CD4-positive, alpha-beta T cell (primary cell): Measurements from ENCODE around the gene MYDGF. TPM values are rescaled to one million over a fixed set of nuclear protein-coding genes. Genes with fewer than 3 reads are reported as not detected.

Experiments used
- ATAC-seq: fragments of 200-7000 bp; cut with Tn5 transposase; one replicate; pipeline ENCODE4 v1.10.0; 2022; ENCODE audit warnings: mild to moderate bottlenecking; ENCODE audit not compliant: poor library complexity
- CTCF ChIA-PET: fragments of 350-600 bp; sonication (Branson Sonifier 250); formaldehyde crosslinking; loops from one replicate; lab custom pipeline; 2021; ENCODE audit warnings: antibody characterized with exemption, inconsistent platforms; lab: Charles Lee
- POLR2A ChIA-PET: fragments of 350-600 bp; sonication (Branson Sonifier 250); formaldehyde crosslinking; loops from one replicate; lab custom pipeline; 2021; ENCODE audit warnings: antibody characterized with exemption, inconsistent platforms; lab: Charles Lee
- DNase-seq, 14 experiments: peaks; one replicate each; pipeline ENCODE4 v3.0.0-alpha.2; 2013 to 2020; ENCODE audit warnings: mixed read lengths in 2 of 14
- H3K27ac ChIP-seq, 2 donors: one replicate each; pipeline versions ENCODE4 v1.5.1 to v1.7.0; 2013; ENCODE audit warnings: low read length in 2 of 2, low read depth in 1 of 2, mild to moderate bottlenecking in 1 of 2
- H3K27me3 ChIP-seq, 2 experiments: 1 replicate in 1 of 2; 2 replicates in 1 of 2; pipeline versions ENCODE4 v1.6.1 to v1.7.0; 2013; ENCODE audit warnings: low read length in 2 of 2, control low read depth in 1 of 2, mild to moderate bottlenecking in 1 of 2, moderate library complexity in 1 of 2; ENCODE audit not compliant: insufficient read depth in 2 of 2, control insufficient read depth in 1 of 2
- H3K36me3 ChIP-seq: one replicate; pipeline ENCODE4 v1.6.1; 2013; ENCODE audit warnings: low read length, control low read depth; ENCODE audit not compliant: insufficient read depth
- H3K4me1 ChIP-seq: one replicate; pipeline ENCODE4 v1.6.1; 2013; ENCODE audit warnings: low read length, control low read depth; ENCODE audit not compliant: insufficient read depth
- H3K4me3 ChIP-seq: one replicate; pipeline ENCODE4 v1.5.1; 2013; ENCODE audit warnings: mild to moderate bottlenecking, low read length, moderate library complexity
- H3K9me3 ChIP-seq, 2 experiments: 1 replicate in 1 of 2; 2 replicates in 1 of 2; pipeline versions ENCODE4 v1.6.1 to v1.7.0; 2013; ENCODE audit warnings: low read length in 2 of 2, mild to moderate bottlenecking in 2 of 2, control low read depth in 1 of 2, moderate library complexity in 1 of 2; ENCODE audit not compliant: control insufficient read depth in 1 of 2, insufficient read depth in 1 of 2
- H3K27ac Mint-ChIP-seq: one replicate; pipeline ENCODE4 v1.8.0; 2020; ENCODE audit warnings: mixed read lengths
- H3K27me3 Mint-ChIP-seq: one replicate; pipeline ENCODE4 v1.8.0; 2021; ENCODE audit warnings: mixed read lengths
- H3K36me3 Mint-ChIP-seq: one replicate; pipeline ENCODE4 v1.8.0; 2021; ENCODE audit warnings: low read depth, mixed read lengths
- H3K4me1 Mint-ChIP-seq: one replicate; pipeline ENCODE4 v1.8.0; 2021; ENCODE audit warnings: low read depth, mixed read lengths
- H3K4me3 Mint-ChIP-seq: one replicate; pipeline ENCODE4 v1.8.0; 2020; ENCODE audit warnings: mild to moderate bottlenecking, mixed read lengths
- H3K9me3 Mint-ChIP-seq: one replicate; pipeline ENCODE4 v1.8.0; 2020; ENCODE audit warnings: mixed read lengths
- intact Hi-C, 2 experiments: fragments of 100-400 bp; cut with DNase I in 1 of 2; cut with micrococcal nuclease in 1 of 2; formaldehyde crosslinking; loops; one replicate each; pipeline versions ENCODE4 v1.15.1 to v1.9.0; 2023 to 2025; cut with DNase I, micrococcal nuclease
- total RNA-seq, 174 experiments: library from RNA in 2 of 174; stranded (reverse) in 2 of 174; gene quantifications; one replicate each; pipeline ENCODE4 v1.2.3 and lab custom pipeline; 2021 to 2026
- TF ChIP-seq, protein P1 (sequence below): fragments of 200-600 bp; IDR thresholded peaks from one replicate; pipeline ENCODE4 v1.8.0; 2022; ENCODE audit warnings: antibody characterized with exemption, mild to moderate bottlenecking

Gene MYDGF
- total RNA-seq, 2 experiments from 2014 or later, result 22.0 to 23.0 TPM

DNA sequence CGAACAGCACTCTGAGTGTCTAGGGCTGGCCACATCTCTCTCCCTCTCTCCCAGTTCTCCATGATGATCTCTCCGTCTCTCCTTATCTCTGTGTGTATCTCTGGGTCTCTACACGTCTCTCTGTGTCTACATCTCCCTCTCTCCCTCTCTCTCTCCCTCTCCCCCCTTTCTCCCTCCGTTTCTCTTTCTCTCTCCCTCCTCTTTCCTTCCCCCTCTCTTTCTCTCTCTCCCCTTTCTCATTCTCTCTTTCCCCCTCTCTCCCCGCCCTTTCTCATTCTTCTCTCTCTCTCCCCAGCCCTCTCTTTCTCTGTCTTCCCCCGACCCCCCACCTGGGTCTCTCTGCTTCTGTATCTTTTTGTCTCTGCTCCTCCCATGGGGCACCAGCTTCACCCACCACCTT is 52.1 kb downstream of the MYDGF start:
- intact Hi-C loops, result no loop called here
- DNase-seq (no peak), ATAC-seq (no peak)
- H3K4me3 Mint-ChIP-seq, result no peak overlapping the region
- H3K4me1 Mint-ChIP-seq, result no peaks in the 10 kb centered on the region
- CTCF ChIA-PET, result no interaction called here
- Histone ChIP-seq H3K27ac (no peak overlapping the region), H3K36me3 (no peaks in the 10 kb centered on the region), H3K9me3 (no peaks in the 10 kb centered on the region), H3K4me1 (no peaks in the 10 kb centered on the region), H3K4me3 (no peak overlapping the region), H3K27me3 (peaks cover 8 to 12% of the 10 kb centered on the region in 2 experiments)
- H3K9me3 Mint-ChIP-seq, result no peaks in the 10 kb centered on the region
- POLR2A ChIA-PET, result no interaction called here
- H3K27ac Mint-ChIP-seq, result no peak overlapping the region
- peaks cover 26% of the 10 kb centered on the region for H3K27me3 Mint-ChIP-seq
- TF ChIP-seq, protein P1, sequence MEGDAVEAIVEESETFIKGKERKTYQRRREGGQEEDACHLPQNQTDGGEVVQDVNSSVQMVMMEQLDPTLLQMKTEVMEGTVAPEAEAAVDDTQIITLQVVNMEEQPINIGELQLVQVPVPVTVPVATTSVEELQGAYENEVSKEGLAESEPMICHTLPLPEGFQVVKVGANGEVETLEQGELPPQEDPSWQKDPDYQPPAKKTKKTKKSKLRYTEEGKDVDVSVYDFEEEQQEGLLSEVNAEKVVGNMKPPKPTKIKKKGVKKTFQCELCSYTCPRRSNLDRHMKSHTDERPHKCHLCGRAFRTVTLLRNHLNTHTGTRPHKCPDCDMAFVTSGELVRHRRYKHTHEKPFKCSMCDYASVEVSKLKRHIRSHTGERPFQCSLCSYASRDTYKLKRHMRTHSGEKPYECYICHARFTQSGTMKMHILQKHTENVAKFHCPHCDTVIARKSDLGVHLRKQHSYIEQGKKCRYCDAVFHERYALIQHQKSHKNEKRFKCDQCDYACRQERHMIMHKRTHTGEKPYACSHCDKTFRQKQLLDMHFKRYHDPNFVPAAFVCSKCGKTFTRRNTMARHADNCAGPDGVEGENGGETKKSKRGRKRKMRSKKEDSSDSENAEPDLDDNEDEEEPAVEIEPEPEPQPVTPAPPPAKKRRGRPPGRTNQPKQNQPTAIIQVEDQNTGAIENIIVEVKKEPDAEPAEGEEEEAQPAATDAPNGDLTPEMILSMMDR, result no peak
- no peaks in the 10 kb centered on the region for H3K36me3 Mint-ChIP-seq

DNA sequence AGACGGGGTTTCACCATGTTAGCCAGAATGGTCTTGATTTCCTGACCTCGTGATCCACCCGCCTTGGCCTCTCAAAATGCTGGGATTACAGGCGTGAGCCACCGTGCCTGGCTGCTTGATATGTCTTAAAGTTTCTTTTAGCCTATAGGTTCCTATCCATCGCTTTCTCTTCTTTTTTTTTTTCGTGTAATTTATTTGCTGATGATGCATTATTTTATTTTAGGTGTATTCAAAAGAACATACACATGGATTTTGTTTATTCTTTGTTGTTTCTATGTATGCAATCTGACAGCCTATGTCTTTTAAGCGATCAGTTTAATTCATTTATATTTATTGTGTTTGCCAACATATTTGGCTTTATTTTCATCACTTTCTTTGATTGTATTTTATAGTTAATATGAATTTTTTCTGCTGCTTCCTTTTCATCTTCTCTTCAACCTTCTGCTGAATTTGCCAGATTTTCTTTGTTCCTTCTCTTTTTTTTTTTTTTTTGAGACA is 56.8 kb downstream of the MYDGF start:
- Mint-ChIP-seq H3K9me3 (no peaks in the 10 kb centered on the region), H3K27ac (no peak overlapping the region), H3K36me3 (no peaks in the 10 kb centered on the region), H3K4me3 (no peak overlapping the region), H3K27me3 (peaks cover 32% of the 10 kb centered on the region), H3K4me1 (no peaks in the 10 kb centered on the region)
- intact Hi-C loops, result no loop called here
- H3K9me3 ChIP-seq, result no peaks in the 10 kb centered on the region
- H3K27ac ChIP-seq, result no peak overlapping the region
- no peak for DNase-seq
- H3K4me1 ChIP-seq, result no peaks in the 10 kb centered on the region
- no peak for ATAC-seq
- no peak overlapping the region for H3K4me3 ChIP-seq
- TF ChIP-seq, protein P1, result no peak
- peaks cover 7 to 10% of the 10 kb centered on the region in 2 experiments for H3K27me3 ChIP-seq
- H3K36me3 ChIP-seq, result no peaks in the 10 kb centered on the region
- CTCF ChIA-PET, result no interaction called here
- POLR2A ChIA-PET, result no interaction called here

DNA sequence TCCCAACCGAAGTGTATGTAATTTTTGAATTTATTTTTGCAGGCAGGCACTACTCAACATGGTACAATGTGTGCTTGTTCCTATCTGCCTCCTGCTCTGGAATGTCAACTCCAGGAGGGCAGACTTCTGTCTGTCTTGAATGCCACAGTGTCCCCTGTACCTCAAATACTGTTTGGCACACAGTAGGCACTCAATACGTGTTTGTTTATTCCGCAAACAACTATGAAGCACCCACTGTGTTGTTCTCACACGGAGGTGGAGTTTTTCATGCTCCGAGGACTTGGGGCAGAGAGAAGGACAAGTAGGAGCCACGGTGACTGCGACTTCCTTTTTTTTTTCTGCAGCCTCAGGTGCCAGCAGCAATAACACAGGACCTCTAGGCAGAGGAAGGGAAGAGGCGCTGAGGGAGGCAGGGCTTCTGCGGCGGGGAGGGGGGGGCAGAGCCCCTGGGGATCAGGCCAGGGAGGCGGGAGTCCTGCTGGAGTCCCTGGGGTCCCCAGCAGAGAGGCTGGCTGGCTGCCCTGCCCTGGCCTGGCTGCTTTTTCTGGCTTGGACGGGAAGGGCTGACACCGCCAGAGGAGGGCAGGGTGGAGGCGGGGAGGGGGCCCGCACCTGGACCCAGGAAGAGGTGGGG is 60.1 kb downstream of the MYDGF start:
- Mint-ChIP-seq H3K27ac (no peak overlapping the region), H3K27me3 (peaks cover 37% of the 10 kb centered on the region), H3K9me3 (no peaks in the 10 kb centered on the region), H3K4me3 (no peak overlapping the region), H3K36me3 (no peaks in the 10 kb centered on the region), H3K4me1 (no peaks in the 10 kb centered on the region)
- CTCF ChIA-PET, result interaction anchor here (1.0 kb wide), 1 partner anchor 17 kb away, joined by 4 read pairs; no protein-coding TSS in a partner anchor
- intact Hi-C loops, result no loop called here
- DNase-seq (peak in 2 of 14 experiments; percentile 30 to 45), ATAC-seq (no peak)
- Histone ChIP-seq H3K9me3 (peaks cover 0 to 5% of the 10 kb centered on the region in 2 experiments), H3K4me1 (peaks cover 2% of the 10 kb centered on the region), H3K4me3 (no peak overlapping the region), H3K27me3 (peaks cover 10 to 11% of the 10 kb centered on the region in 2 experiments), H3K27ac (no peak overlapping the region), H3K36me3 (no peaks in the 10 kb centered on the region)
- TF ChIP-seq, protein P1, result no peak
- POLR2A ChIA-PET, result no interaction called here

Other genes with a start within 250 kb of the MYDGF start
- 10 to 100 TPM; 54.5 to 58.4 TPM for gene UBXN6, start 212.5 kb downstream of the MYDGF start, total RNA-seq
- gene HDGFL2, start 198.0 kb downstream of the MYDGF start, total RNA-seq, result 10 to 100 TPM; 17.2 to 18.0 TPM
- not detected for gene PLIN4, start 151.9 kb downstream of the MYDGF start, total RNA-seq
- under 1 TPM; 0.31 to 0.93 TPM for gene PLIN5, start 135.1 kb downstream of the MYDGF start, total RNA-seq
- not detected for gene LRG1, start 130.3 kb downstream of the MYDGF start, total RNA-seq
- gene SEMA6B, start 110.7 kb downstream of the MYDGF start, total RNA-seq, result under 1 TPM; 0.14 to 0.17 TPM
- gene TNFAIP8L1, start 30.8 kb downstream of the MYDGF start, total RNA-seq, result 1 to 10 TPM; 4.4 to 5.1 TPM
- gene DPP9, start 53.5 kb upstream of the MYDGF start, total RNA-seq, result 10 to 100 TPM; 67.9 to 72.8 TPM
- 10 to 100 TPM; 11.8 to 12.1 TPM for gene FEM1A, start 121.4 kb upstream of the MYDGF start, total RNA-seq
- 10 to 100 TPM; 14.7 to 15.0 TPM for gene TICAM1, start 161.4 kb upstream of the MYDGF start, total RNA-seq
- gene PLIN3, start 197.3 kb upstream of the MYDGF start, total RNA-seq, result 10 to 100 TPM; 18.2 to 19.1 TPM
- gene ARRDC5, start 232.6 kb upstream of the MYDGF start, total RNA-seq, result 1 to 10 TPM; 4.4 to 4.7 TPM
- under 1 TPM; 0.16 to 0.20 TPM for gene UHRF1, start 239.2 kb upstream of the MYDGF start, total RNA-seq